ENCODE measurements around the gene TCEANC2. TPM values are rescaled to one million over a fixed set of nuclear protein-coding genes. Genes with fewer than 3 reads are reported as not detected.
"Not testable (repeated sequence)": the region's sequence is repeated elsewhere in the genome, so short reads cannot be mapped to it uniquely, and the experiment has no call there.

TCEANC2 gene
- total and polyA plus RNA-seq, 4 experiments from 2014 or later: 3.5 to 13.1 (median 9.6) TPM

DNA sequence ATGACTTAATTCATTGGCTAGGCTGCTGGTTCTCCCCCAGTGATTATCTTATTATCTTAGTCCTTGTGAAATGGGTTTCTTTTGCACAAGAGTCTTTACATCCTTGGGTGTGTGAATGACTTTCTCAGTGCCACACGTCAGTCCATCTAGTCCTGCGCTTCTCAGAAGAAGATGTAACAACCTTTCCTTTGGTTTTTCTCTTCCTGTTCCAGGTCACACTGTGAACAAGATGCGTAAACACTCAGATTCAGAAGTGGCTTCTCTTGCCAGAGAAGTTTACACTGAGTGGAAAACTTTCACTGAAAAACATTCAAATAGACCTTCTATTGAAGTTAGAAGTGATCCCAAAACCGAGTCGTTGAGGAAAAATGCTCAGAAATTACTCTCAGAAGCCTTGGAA, 35.0 kb downstream of the TCEANC2 start:
- CTCF ChIA-PET (ENCODE audit: partially characterized antibody): no interaction called here

GRCh38 chr1:54091666-54092065, 38.3 kb downstream of the TCEANC2 start:
- H3K9me3 Mint-ChIP-seq: no peaks in the 10 kb centered on the region
- Histone ChIP-seq H3K9me3 (ENCODE audit: control insufficient read depth in 1 of 2, low read length in 2 of 2) (no peaks in the 10 kb centered on the region), H3K4me1 (ENCODE audit: insufficient read depth, low read length) (no peaks in the 10 kb centered on the region), H3K4me3 (ENCODE audit: low read length in 2 of 2) (no peak overlapping the region), H3K27ac (ENCODE audit: low read depth, low read length) (no peak overlapping the region), H3K27me3 (ENCODE audit: insufficient read depth, low read length) (no peaks in the 10 kb centered on the region), H3K36me3 (ENCODE audit: insufficient read depth, low read length) (peaks cover 3% of the 10 kb centered on the region)
- H3K27me3 Mint-ChIP-seq: no peaks in the 10 kb centered on the region
- intact Hi-C loops (cut with micrococcal nuclease): no loop called here
- CTCF ChIA-PET (ENCODE audit: partially characterized antibody): interaction anchor here (1.4 kb wide), 1 partner anchor 10 kb away, joined by 3 read pairs; no protein-coding TSS in a partner anchor
- H3K27ac Mint-ChIP-seq: no peak overlapping the region
- H3K4me3 Mint-ChIP-seq: no peak overlapping the region
- no peak for DNase-seq
- peaks cover 25 to 28% of the 10 kb centered on the region in 2 donors for H3K36me3 Mint-ChIP-seq
- POLR2A ChIA-PET (ENCODE audit: partially characterized antibody): no interaction called here
- H3K4me1 Mint-ChIP-seq: peaks cover 0 to 2% (median under 1%) of the 10 kb centered on the region in 4 donors

More for the DNA sequence above, 35.0 kb downstream of the TCEANC2 start:
- Histone ChIP-seq H3K9me3 (ENCODE audit: control insufficient read depth in 1 of 2, low read length in 2 of 2) (no peaks in the 10 kb centered on the region), H3K4me1 (ENCODE audit: insufficient read depth, low read length) (no peaks in the 10 kb centered on the region), H3K27me3 (ENCODE audit: insufficient read depth, low read length) (no peaks in the 10 kb centered on the region), H3K36me3 (ENCODE audit: insufficient read depth, low read length) (no peaks in the 10 kb centered on the region), H3K4me3 (ENCODE audit: low read length in 2 of 2) (no peak overlapping the region), H3K27ac (ENCODE audit: low read depth, low read length) (no peak overlapping the region)
- no peak overlapping the region for H3K27ac Mint-ChIP-seq
- H3K4me3 Mint-ChIP-seq: no peak overlapping the region
- no peaks in the 10 kb centered on the region for H3K27me3 Mint-ChIP-seq
- DNase-seq: no peak
- peaks cover 0 to 1% (median 0%) of the 10 kb centered on the region in 4 donors for H3K4me1 Mint-ChIP-seq
- intact Hi-C loops (cut with micrococcal nuclease): no loop called here
- POLR2A ChIA-PET (ENCODE audit: partially characterized antibody): interaction anchor here (0.5 kb wide), 1 partner anchor 110 kb away, joined by 3 read pairs; no protein-coding TSS in a partner anchor
- peaks cover 22 to 23% of the 10 kb centered on the region in 2 donors for H3K36me3 Mint-ChIP-seq
- H3K9me3 Mint-ChIP-seq: no peaks in the 10 kb centered on the region

DNA sequence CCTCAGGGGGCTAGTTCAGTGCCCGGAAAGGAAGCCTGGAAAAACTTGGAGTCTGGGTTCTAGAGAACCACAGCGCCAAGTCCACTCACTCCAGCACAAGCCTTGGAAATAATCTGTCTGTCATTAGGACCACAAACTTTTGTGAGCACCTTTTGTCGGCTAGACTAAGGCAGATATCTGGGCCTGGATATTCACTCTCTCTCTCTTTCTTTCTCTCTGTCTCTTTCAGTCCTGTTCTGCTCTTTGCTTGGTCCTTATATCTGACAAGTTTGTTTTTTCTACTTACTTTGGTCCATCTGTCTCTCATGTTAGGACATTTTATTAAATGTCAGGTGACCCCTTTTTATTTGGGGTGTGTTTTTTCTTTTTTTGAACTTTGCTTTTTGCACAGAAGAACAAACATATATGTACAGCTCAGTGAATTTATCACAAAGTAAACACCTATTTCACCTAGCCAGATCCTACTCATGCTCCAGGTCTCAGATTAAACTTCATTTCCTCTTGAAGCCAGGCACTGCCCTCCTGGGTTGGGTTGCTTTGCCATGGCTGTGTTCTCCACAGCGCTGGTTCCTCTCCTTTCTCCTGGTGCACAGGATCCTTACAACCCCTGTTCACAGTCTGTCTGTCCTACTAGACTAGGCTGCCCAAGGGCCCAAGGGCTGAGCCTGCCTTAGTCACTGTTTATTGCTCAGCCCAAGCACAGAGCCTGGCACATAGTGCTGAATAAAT, 40.8 kb downstream of the TCEANC2 start:
- CTCF ChIA-PET (ENCODE audit: partially characterized antibody): interaction anchor here (0.6 to 1.2 kb wide), 2 partner anchors 11 to 13 kb away, joined by 3 read pairs; no protein-coding TSS in a partner anchor
- H3K36me3 ChIP-seq (ENCODE audit: insufficient read depth, low read length): peaks cover 5% of the 10 kb centered on the region
- no peak overlapping the region for H3K27ac ChIP-seq (ENCODE audit: low read depth, low read length)
- Mint-ChIP-seq H3K4me1 (peaks cover 0 to 4% (median under 1%) of the 10 kb centered on the region in 4 donors), H3K27ac (peak overlapping the region in 1 of 7 donors; percentile 44), H3K36me3 (peaks cover 41 to 42% of the 10 kb centered on the region in 2 donors), H3K4me3 (no peak overlapping the region), H3K27me3 (no peaks in the 10 kb centered on the region), H3K9me3 (no peaks in the 10 kb centered on the region)
- POLR2A ChIA-PET (ENCODE audit: partially characterized antibody): no interaction called here
- intact Hi-C loops (cut with micrococcal nuclease): no loop called here
- H3K4me3 ChIP-seq (ENCODE audit: low read length in 2 of 2): no peak overlapping the region
- H3K9me3 ChIP-seq (ENCODE audit: control insufficient read depth in 1 of 2, low read length in 2 of 2): no peaks in the 10 kb centered on the region
- H3K27me3 ChIP-seq (ENCODE audit: insufficient read depth, low read length): no peaks in the 10 kb centered on the region
- H3K4me1 ChIP-seq (ENCODE audit: insufficient read depth, low read length): no peaks in the 10 kb centered on the region
- no peak for DNase-seq

GRCh38 chr1:54094730-54095105, 41.3 kb downstream of the TCEANC2 start:
- H3K27me3 Mint-ChIP-seq; H3K4me3 ChIP-seq (ENCODE audit: low read length in 2 of 2); DNase-seq; POLR2A ChIA-PET (ENCODE audit: partially characterized antibody); H3K9me3 ChIP-seq (ENCODE audit: control insufficient read depth in 1 of 2, low read length in 2 of 2); H3K27me3 ChIP-seq (ENCODE audit: insufficient read depth, low read length); H3K4me3 Mint-ChIP-seq; H3K36me3 ChIP-seq (ENCODE audit: insufficient read depth, low read length); H3K4me1 ChIP-seq (ENCODE audit: insufficient read depth, low read length); intact Hi-C loops (cut with micrococcal nuclease); H3K4me1 Mint-ChIP-seq; H3K27ac ChIP-seq (ENCODE audit: low read depth, low read length); H3K9me3 Mint-ChIP-seq: not testable (repeated sequence)
- H3K36me3 Mint-ChIP-seq: peaks cover 41 to 42% of the 10 kb centered on the region in 2 donors
- CTCF ChIA-PET (ENCODE audit: partially characterized antibody): interaction anchor here (0.6 to 1.2 kb wide), 2 partner anchors 10 to 14 kb away, joined by 3 read pairs; no protein-coding TSS in a partner anchor
- peak overlapping the region in 1 of 7 donors; percentile 44 for H3K27ac Mint-ChIP-seq

DNA sequence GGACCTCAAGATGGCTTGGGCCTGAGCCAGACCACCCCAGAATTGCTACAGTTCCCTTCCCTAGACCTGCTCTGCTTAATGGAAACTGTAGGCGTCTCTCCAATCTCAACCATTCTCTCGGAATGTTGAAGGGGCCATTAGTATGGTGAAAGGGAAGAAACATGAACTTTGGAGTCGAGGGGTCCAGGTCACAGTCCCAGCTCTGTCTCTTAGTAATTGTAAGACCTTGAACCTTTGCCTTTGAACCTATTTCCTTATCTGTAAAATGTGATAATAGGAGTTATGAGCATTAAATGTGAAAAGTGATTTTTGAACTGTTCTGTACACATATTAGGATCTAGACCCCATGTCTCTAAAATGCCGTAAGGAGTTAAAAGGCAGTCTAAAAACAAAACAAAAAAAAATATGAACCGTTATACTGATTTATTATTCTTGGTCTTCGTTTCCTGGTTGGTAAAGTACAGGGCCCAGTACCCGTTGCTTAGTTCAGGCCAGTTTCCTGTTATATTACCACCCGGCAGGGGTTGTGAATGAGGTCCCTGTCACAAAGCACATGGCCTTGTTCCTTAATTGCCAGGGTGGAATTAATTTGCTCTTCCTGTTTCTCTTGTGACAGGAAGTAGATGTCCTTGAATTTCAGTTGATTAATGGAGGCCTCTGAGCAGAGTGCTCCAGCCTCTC, 42.3 kb downstream of the TCEANC2 start:
- Histone ChIP-seq H3K27ac (ENCODE audit: low read depth, low read length) (no peak overlapping the region), H3K36me3 (ENCODE audit: insufficient read depth, low read length) (peaks cover 5% of the 10 kb centered on the region), H3K9me3 (ENCODE audit: control insufficient read depth in 1 of 2, low read length in 2 of 2) (no peaks in the 10 kb centered on the region), H3K4me1 (ENCODE audit: insufficient read depth, low read length) (no peaks in the 10 kb centered on the region), H3K4me3 (ENCODE audit: low read length in 2 of 2) (no peak overlapping the region), H3K27me3 (ENCODE audit: insufficient read depth, low read length) (no peaks in the 10 kb centered on the region)
- peaks cover 0 to 9% (median under 1%) of the 10 kb centered on the region in 4 donors for H3K4me1 Mint-ChIP-seq
- ChIA-PET CTCF (ENCODE audit: partially characterized antibody) (interaction anchor here (1.2 kb wide), 1 partner anchor 15 kb away, joined by 3 read pairs; no protein-coding TSS in a partner anchor), POLR2A (ENCODE audit: partially characterized antibody) (no interaction called here)
- H3K9me3 Mint-ChIP-seq: peaks cover 0 to 2% (median 0%) of the 10 kb centered on the region in 8 donors
- H3K36me3 Mint-ChIP-seq: peaks cover 41 to 48% of the 10 kb centered on the region in 2 donors
- no peak overlapping the region for H3K27ac Mint-ChIP-seq
- no peaks in the 10 kb centered on the region for H3K27me3 Mint-ChIP-seq
- DNase-seq: no peak
- no peak overlapping the region for H3K4me3 Mint-ChIP-seq
- intact Hi-C loops (cut with micrococcal nuclease): no loop called here

DNA sequence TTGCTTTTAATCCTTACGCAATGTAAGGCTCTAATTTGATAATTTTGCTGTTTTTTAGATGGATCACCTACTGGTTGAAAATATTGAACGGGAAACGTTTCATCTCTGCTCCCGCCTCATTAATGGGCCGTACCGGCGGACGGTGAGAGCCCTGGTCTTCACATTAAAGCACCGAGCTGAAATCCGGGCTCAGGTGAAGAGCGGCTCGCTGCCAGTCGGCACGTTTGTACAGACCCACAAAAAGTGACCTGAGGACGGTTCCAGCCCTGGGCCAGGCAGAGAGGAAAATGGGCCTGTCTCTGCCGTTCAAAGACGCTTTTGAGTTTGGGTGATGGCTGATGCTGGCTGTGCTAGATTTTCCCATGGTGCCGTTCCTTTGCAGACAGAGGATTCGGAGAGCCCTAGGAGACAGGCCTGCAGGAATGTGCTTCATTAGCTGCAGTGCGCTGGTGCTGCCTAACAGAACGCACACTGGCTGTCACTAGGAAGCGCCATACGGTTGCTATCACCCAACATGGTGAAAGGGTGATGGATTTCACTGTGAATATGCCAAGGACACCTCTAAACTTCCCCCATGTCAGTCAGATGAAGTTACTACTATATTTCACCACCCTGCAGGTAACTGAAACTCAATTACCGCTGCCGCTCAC, 42.9 kb downstream of the TCEANC2 start:
- Mint-ChIP-seq H3K36me3 (peaks cover 45 to 52% of the 10 kb centered on the region in 2 donors), H3K9me3 (peaks cover 0 to 2% (median 0%) of the 10 kb centered on the region in 8 donors), H3K4me3 (no peak overlapping the region), H3K27ac (peak overlapping the region in 1 of 7 donors; percentile 22), H3K4me1 (peaks cover 0 to 9% (median under 1%) of the 10 kb centered on the region in 4 donors), H3K27me3 (no peaks in the 10 kb centered on the region)
- intact Hi-C loops (cut with micrococcal nuclease): no loop called here
- Histone ChIP-seq H3K4me3 (ENCODE audit: low read length in 2 of 2) (no peak overlapping the region), H3K9me3 (ENCODE audit: control insufficient read depth in 1 of 2, low read length in 2 of 2) (no peaks in the 10 kb centered on the region), H3K27ac (ENCODE audit: low read depth, low read length) (no peak overlapping the region), H3K36me3 (ENCODE audit: insufficient read depth, low read length) (peaks cover 5% of the 10 kb centered on the region), H3K27me3 (ENCODE audit: insufficient read depth, low read length) (no peaks in the 10 kb centered on the region), H3K4me1 (ENCODE audit: insufficient read depth, low read length) (no peaks in the 10 kb centered on the region)
- ChIA-PET POLR2A (ENCODE audit: partially characterized antibody) (no interaction called here), CTCF (ENCODE audit: partially characterized antibody) (no interaction called here)
- no peak for DNase-seq

DNA sequence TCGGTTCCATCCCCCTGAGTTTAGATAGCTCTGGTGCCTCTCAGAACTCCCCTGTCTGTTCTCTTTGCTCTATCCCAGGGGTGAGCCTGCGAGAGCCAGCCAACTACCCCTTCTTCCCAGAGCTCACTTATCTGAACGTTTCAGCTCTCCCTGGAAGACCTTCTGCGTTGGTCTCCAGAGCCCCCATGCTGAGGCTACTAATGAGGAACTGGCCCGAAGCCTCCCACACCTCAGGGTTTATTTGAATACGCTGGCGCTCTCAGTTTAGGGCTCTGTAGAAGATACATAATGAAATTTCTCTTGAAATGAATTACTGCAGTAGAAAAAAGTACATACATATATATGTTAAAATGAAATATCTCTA, 43.5 kb downstream of the TCEANC2 start:
- no peak overlapping the region for H3K4me3 Mint-ChIP-seq
- Histone ChIP-seq H3K27me3 (ENCODE audit: insufficient read depth, low read length) (no peaks in the 10 kb centered on the region), H3K9me3 (ENCODE audit: control insufficient read depth in 1 of 2, low read length in 2 of 2) (no peaks in the 10 kb centered on the region), H3K36me3 (ENCODE audit: insufficient read depth, low read length) (peaks cover 5% of the 10 kb centered on the region), H3K4me1 (ENCODE audit: insufficient read depth, low read length) (no peaks in the 10 kb centered on the region), H3K27ac (ENCODE audit: low read depth, low read length) (no peak overlapping the region), H3K4me3 (ENCODE audit: low read length in 2 of 2) (no peak overlapping the region)
- intact Hi-C loops (cut with micrococcal nuclease): no loop called here
- H3K9me3 Mint-ChIP-seq: peaks cover 0 to 2% (median 0%) of the 10 kb centered on the region in 8 donors
- no peak overlapping the region for H3K27ac Mint-ChIP-seq
- ChIA-PET CTCF (ENCODE audit: partially characterized antibody) (no interaction called here), POLR2A (ENCODE audit: partially characterized antibody) (no interaction called here)
- H3K36me3 Mint-ChIP-seq: peaks cover 41 to 50% of the 10 kb centered on the region in 2 donors
- no peaks in the 10 kb centered on the region for H3K27me3 Mint-ChIP-seq
- H3K4me1 Mint-ChIP-seq: peaks cover 0 to 9% (median 0%) of the 10 kb centered on the region in 4 donors
- no peak for DNase-seq
